H9 (cell line): ENCODE data around the gene GALNT9. TPM values are rescaled to one million over a fixed set of nuclear protein-coding genes. Genes with fewer than 3 reads are reported as not detected.

Experiments used
- DNase-seq: peaks from one replicate; pipeline ENCODE4 v3.0.0-alpha.2; 2017
- H2AFZ ChIP-seq: one replicate; pipeline ENCODE4 v1.6.1; 2013; ENCODE audit warnings: mild to moderate bottlenecking, low read length, control low read depth, moderate library complexity
- H2AK5ac ChIP-seq: 2 replicates; pipeline ENCODE4 v1.6.1; 2013; ENCODE audit warnings: low read length, control low read depth, mixed read lengths; ENCODE audit not compliant: insufficient read length
- H2BK120ac ChIP-seq: one replicate; pipeline ENCODE4 v1.6.1; 2013; ENCODE audit warnings: low read depth, mild to moderate bottlenecking, low read length, control low read depth, inconsistent platforms; ENCODE audit not compliant: poor library complexity, severe bottlenecking
- H2BK12ac ChIP-seq: 2 replicates; pipeline ENCODE4 v1.6.1; 2013; ENCODE audit warnings: low read length, control low read depth, mixed read lengths, low read depth; ENCODE audit not compliant: insufficient read length
- H2BK15ac ChIP-seq: 2 replicates; pipeline ENCODE4 v1.6.1; 2013; ENCODE audit warnings: low read depth, low read length, control low read depth
- H2BK20ac ChIP-seq: one replicate; pipeline ENCODE4 v1.6.1; 2013; ENCODE audit warnings: low read depth, mild to moderate bottlenecking, low read length, control low read depth, inconsistent platforms; ENCODE audit not compliant: poor library complexity, severe bottlenecking
- H2BK5ac ChIP-seq: 2 replicates; pipeline ENCODE4 v1.6.1; 2013; ENCODE audit warnings: low read length, control low read depth, mixed read lengths; ENCODE audit not compliant: insufficient read length
- H3K14ac ChIP-seq: 2 replicates; pipeline ENCODE4 v1.6.1; 2013; ENCODE audit warnings: low read length, control low read depth; ENCODE audit not compliant: insufficient read depth
- H3K18ac ChIP-seq: 2 replicates; pipeline ENCODE4 v1.6.1; 2013; ENCODE audit warnings: low read depth, mild to moderate bottlenecking, mixed read lengths, low read length, control low read depth; ENCODE audit not compliant: insufficient read length
- H3K23ac ChIP-seq: 2 replicates; pipeline ENCODE4 v1.6.1; 2013; ENCODE audit warnings: low read length, control low read depth, mixed read lengths, low read depth; ENCODE audit not compliant: insufficient read length
- H3K23me2 ChIP-seq: 2 replicates; pipeline ENCODE4 v1.6.1; 2013; ENCODE audit warnings: low read depth, mild to moderate bottlenecking, mixed read lengths, low read length, control low read depth; ENCODE audit not compliant: insufficient read length, poor library complexity, severe bottlenecking
- H3K27ac ChIP-seq: 2 replicates; pipeline ENCODE4 v1.5.1; 2013; ENCODE audit warnings: low read length, control low read depth, mixed read lengths, low read depth; ENCODE audit not compliant: insufficient read length
- H3K27me3 ChIP-seq: 2 replicates; pipeline ENCODE4 v1.6.1; 2013; ENCODE audit warnings: low read length, control low read depth, inconsistent platforms; ENCODE audit not compliant: insufficient read depth
- H3K4ac ChIP-seq: 2 replicates; pipeline ENCODE4 v1.6.1; 2013; ENCODE audit warnings: low read depth, mild to moderate bottlenecking, control low read depth, inconsistent platforms, low read length, moderate library complexity
- H3K4me1 ChIP-seq: 2 replicates; pipeline ENCODE4 v1.6.1; 2013; ENCODE audit warnings: low read length, control low read depth, inconsistent platforms; ENCODE audit not compliant: insufficient read depth
- H3K4me2 ChIP-seq: 2 replicates; pipeline ENCODE4 v1.6.1; 2013; ENCODE audit warnings: low read length, control low read depth, mixed read lengths; ENCODE audit not compliant: insufficient read length, insufficient read depth
- H3K56ac ChIP-seq: 2 replicates; pipeline ENCODE4 v1.6.1; 2013; ENCODE audit warnings: low read depth, mild to moderate bottlenecking, mixed read lengths, low read length, control low read depth; ENCODE audit not compliant: insufficient read length
- H3K79me1 ChIP-seq: 2 replicates; pipeline ENCODE4 v1.6.1; 2013; ENCODE audit warnings: low read depth, mild to moderate bottlenecking, moderate library complexity, low read length, control low read depth, inconsistent platforms; ENCODE audit not compliant: insufficient read depth, poor library complexity, severe bottlenecking
- H3K79me2 ChIP-seq: 2 replicates; pipeline ENCODE4 v1.6.1; 2013; ENCODE audit warnings: low read length, control low read depth, inconsistent platforms; ENCODE audit not compliant: insufficient read depth
- H3K9ac ChIP-seq: 2 replicates; pipeline ENCODE4 v1.6.1; 2013; ENCODE audit warnings: low read length, control low read depth, mixed read lengths; ENCODE audit not compliant: insufficient read length; ENCODE audit errors: extremely low read depth
- H3K9me3 ChIP-seq: one replicate; pipeline ENCODE4 v1.6.1; 2013; ENCODE audit warnings: low read depth, low read length, inconsistent platforms; ENCODE audit not compliant: control insufficient read depth
- H3T11ph ChIP-seq: one replicate; pipeline ENCODE4 v1.6.1; 2013; ENCODE audit warnings: mild to moderate bottlenecking, low read length, control low read depth, inconsistent platforms
- H4K20me1 ChIP-seq: one replicate; pipeline ENCODE4 v1.6.1; 2013; ENCODE audit not compliant: control insufficient read depth, insufficient read length, insufficient read depth
- H4K5ac ChIP-seq: 2 replicates; pipeline ENCODE4 v1.6.1; 2013; ENCODE audit warnings: low read depth, mild to moderate bottlenecking, mixed read lengths, low read length, control low read depth; ENCODE audit not compliant: insufficient read length
- H4K8ac ChIP-seq: replicated peaks from 2 replicates; pipeline ENCODE4 v1.6.1; 2013; ENCODE audit warnings: low read length, control low read depth, mixed read lengths, low read depth; ENCODE audit not compliant: insufficient read length
- H4K91ac ChIP-seq: 2 replicates; pipeline ENCODE4 v1.6.1; 2013; ENCODE audit warnings: low read depth, mild to moderate bottlenecking, moderate library complexity, mixed read lengths, low read length, control low read depth; ENCODE audit not compliant: insufficient read length
- H3K27ac Mint-ChIP-seq, 3 experiments: 2 replicates in 2 of 3; 3 replicates in 1 of 3; pipeline ENCODE4 v1.8.0; 2020 to 2021; ENCODE audit warnings: mixed read lengths in 3 of 3, mild to moderate bottlenecking in 1 of 3, moderate library complexity in 1 of 3
- H3K27me3 Mint-ChIP-seq: 2 replicates; pipeline ENCODE4 v1.8.0; 2021; ENCODE audit warnings: low read depth, mild to moderate bottlenecking, moderate library complexity, mixed read lengths
- H3K36me3 Mint-ChIP-seq, 3 experiments: 2 replicates in 2 of 3; 3 replicates in 1 of 3; pipeline ENCODE4 v1.8.0; 2020 to 2021; ENCODE audit warnings: low read depth in 3 of 3, mixed read lengths in 3 of 3; ENCODE audit not compliant: insufficient read depth in 1 of 3
- H3K4me1 Mint-ChIP-seq, 2 experiments: 2 replicates each; pipeline ENCODE4 v1.8.0; 2020; ENCODE audit warnings: mixed read lengths in 2 of 2
- H3K4me3 Mint-ChIP-seq, 2 experiments: 2 replicates in 1 of 2; 3 replicates in 1 of 2; pipeline ENCODE4 v1.8.0; 2020 to 2021; ENCODE audit warnings: mild to moderate bottlenecking in 2 of 2, mixed read lengths in 2 of 2, moderate library complexity in 1 of 2
- H3K9me3 Mint-ChIP-seq, 2 experiments: 2 replicates in 1 of 2; 3 replicates in 1 of 2; pipeline ENCODE4 v1.8.0; 2020; ENCODE audit warnings: mild to moderate bottlenecking in 2 of 2, mixed read lengths in 2 of 2, moderate library complexity in 1 of 2
- CTCF ChIP-seq: fragments of 200-600 bp; sonication (generic); conservative IDR thresholded peaks from 3 replicates; pipeline ENCODE4 v1.8.0; 2021; ENCODE audit warnings: antibody characterized with exemption, mild to moderate bottlenecking
- WGBS: extraction: QIAGEN DNeasy Blood & Tissue Kit; methylation state at CpG from one replicate; pipeline ENCODE4 v1.1.7; 2013; ENCODE audit warnings: missing lambda C conversion rate, low lambda C conversion rate, mixed read lengths; ENCODE audit not compliant: insufficient read length; ENCODE audit errors: extremely low coverage; 5-methylcytosine and 5-hydroxymethylcytosine counted together
- total RNA-seq: library from RNA; stranded (reverse); gene quantifications from 2 replicates; pipeline ENCODE4 v1.2.1, GENCODE V29; 2021

Gene GALNT9
- total RNA-seq, 1 experiment from 2014 or later = 0.35 TPM

GRCh38 chr12:132249689-132250478 is 79.5 kb downstream of the GALNT9 start:
- no peaks in the 10 kb centered on the region for H3K23me2 ChIP-seq
- no peaks in the 10 kb centered on the region for H3K9me3 ChIP-seq
- DNase-seq = no peak
- no peaks in the 10 kb centered on the region for H4K20me1 ChIP-seq
- no peaks in the 10 kb centered on the region for H3K79me2 ChIP-seq
- peak overlapping the region in 1 of 2 experiments; percentile 44; a peak in 1 of 5 replicates for H3K4me3 Mint-ChIP-seq
- no peak overlapping the region for H3K9ac ChIP-seq
- no peaks in the 10 kb centered on the region; a peak in 1 of 7 replicates for H3K36me3 Mint-ChIP-seq
- no peak for TF ChIP-seq CTCF
- no peak overlapping the region for H3K27ac Mint-ChIP-seq
- no peak overlapping the region for H2AFZ ChIP-seq
- no peaks in the 10 kb centered on the region for H3K79me1 ChIP-seq
- no peaks in the 10 kb centered on the region for H3K4me1 ChIP-seq
- H2BK120ac ChIP-seq = no peak overlapping the region
- H3K4me1 Mint-ChIP-seq = peaks cover 13 to 17% of the 10 kb centered on the region in 2 experiments
- H3K9me3 Mint-ChIP-seq = 0 out of 5 replicates have a peak, but pooled peaks cover 0 to 2% of the 10 kb centered on the region in 2 experiments
- H4K8ac ChIP-seq = no peak overlapping the region
- no CpG with 5 or more reads among the region's 39 CpGs for WGBS
- peaks cover 72% of the 10 kb centered on the region for H3K27me3 Mint-ChIP-seq
- no peak overlapping the region for H3K4ac ChIP-seq
- no peak overlapping the region for H3K4me2 ChIP-seq
- no peak overlapping the region for H3K27ac ChIP-seq
- H3K18ac ChIP-seq = no peak overlapping the region
- H2BK15ac ChIP-seq = no peak overlapping the region
- no peak overlapping the region for H2BK5ac ChIP-seq
- H2BK12ac ChIP-seq = no peak overlapping the region
- no peak overlapping the region for H3K14ac ChIP-seq
- no peak overlapping the region for H2AK5ac ChIP-seq
- H3K27me3 ChIP-seq = no peaks in the 10 kb centered on the region; the same call in 1 of the 2 replicates
- H4K91ac ChIP-seq = no peak overlapping the region
- H2BK20ac ChIP-seq = no peak overlapping the region
- no peak overlapping the region for H4K5ac ChIP-seq
- H3T11ph ChIP-seq = no peak overlapping the region
- H3K23ac ChIP-seq = no peak overlapping the region
- no peak overlapping the region for H3K56ac ChIP-seq
